H1 (cell line): ENCODE results near the gene ATOH8. TPM values are rescaled to one million over a fixed set of nuclear protein-coding genes. Genes with fewer than 3 reads are reported as not detected.

Experiments
- KDM5A ChIP-seq: fragments of 200-600 bp; IDR thresholded peaks from 2 replicates; pipeline ENCODE4 v1.7.1; 2012; ENCODE audit warnings: mild to moderate bottlenecking, low read length, inconsistent platforms, mixed read lengths
- NANOG ChIP-seq: IDR thresholded peaks from 2 replicates; pipeline ENCODE4 v1.6.1; 2011; ENCODE audit warnings: low read length, low read depth, mild to moderate bottlenecking, inconsistent platforms; ENCODE audit not compliant: insufficient read depth, poor library complexity, severe bottlenecking
- RNF2 ChIP-seq: fragments of 200-900, 300-1000 bp; sonication (generic); IDR thresholded peaks from 2 replicates; pipeline ENCODE4 v1.7.1; 2016; ENCODE audit warnings: borderline replicate concordance, low read depth, mild to moderate bottlenecking, antibody characterized with exemption, low read length; ENCODE audit not compliant: poor library complexity, severe bottlenecking; ENCODE audit errors: missing control alignments
- SIN3A ChIP-seq, 2 experiments: IDR thresholded peaks in 1 of 2; conservative IDR thresholded peaks in 1 of 2; 2 replicates each; pipeline ENCODE4 v1.6.1; 2011 to 2012; ENCODE audit warnings: low read length in 2 of 2, improper control_type of control experiment in 1 of 2, low read depth in 1 of 2, mild to moderate bottlenecking in 1 of 2
- polyA plus RNA-seq, 7 experiments: library from polyadenylated mRNA; depleted of rRNA in 3 of 7; stranded (reverse) in 5 of 7; unstranded in 2 of 7; fragments of >200 nt in 5 of 7; fragments of 200-250 nt in 2 of 7; gene quantifications; 1 replicate in 5 of 7; 2 replicates in 1 of 7; 4 replicates in 1 of 7; pipeline versions ENCODE4 v1.2.1 to v1.2.3, GENCODE V29; 2011 to 2013; ENCODE audit warnings: missing spikeins in 2 of 7, mixed read lengths in 2 of 7
- total RNA-seq: library from RNA; stranded (reverse); fragmentation: NEBNext Ultra II Directional; extraction: Animal tissue kit (Norgen Biotek cat#: 25700); gene quantifications from 2 replicates; pipeline ENCODE4 v1.2.1, GENCODE V29; 2021

Gene ATOH8
- total and polyA plus RNA-seq, 2 of the 8 experiments (the other 6 are each of a cell fraction or from before 2014, with no cell fraction given), result 0.50 to 0.53 TPM

DNA sequence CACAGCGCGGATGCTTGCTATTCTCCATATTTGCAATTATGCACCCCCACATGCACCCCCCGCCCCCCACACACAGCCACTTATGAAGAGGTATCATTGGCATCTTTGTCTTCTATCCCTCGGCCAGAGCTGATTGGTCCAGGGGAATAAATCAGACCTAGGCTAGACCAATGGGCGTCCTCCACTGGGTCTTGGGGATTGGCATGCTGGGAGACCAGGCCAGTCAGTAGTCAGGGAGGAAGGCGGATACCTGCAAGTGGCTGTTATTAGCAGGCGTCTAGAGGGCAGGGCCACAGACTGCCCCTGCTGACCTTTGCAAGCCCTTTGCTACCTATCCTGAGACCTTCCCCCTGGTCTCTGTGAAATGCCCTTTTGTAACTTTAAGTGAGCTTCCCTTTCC is 30.0 kb downstream of the ATOH8 start (continued):
- no peak for TF ChIP-seq NANOG
- no peak for TF ChIP-seq RNF2
- no peak for TF ChIP-seq SIN3A (conservative IDR thresholded peaks at IDR 0.05 in 1 of 2, IDR thresholded peaks at IDR 0.05 in 1 of 2; ENCODE audit: low read depth in 1 of 2, low read length in 2 of 2)
- TF ChIP-seq KDM5A, result no peak
